Psoas muscle (tissue), 8 donors: ENCODE data around the gene SRGAP3. TPM values are rescaled to one million over a fixed set of nuclear protein-coding genes. Genes with fewer than 3 reads are reported as not detected.

Source experiments
- ATAC-seq, 4 donors: fragments of 200-7000 bp; cut with Tn5 transposase; one replicate each; pipeline ENCODE4 v1.9.1; 2020; ENCODE audit warnings: moderate library complexity in 3 of 4, mild to moderate bottlenecking in 2 of 4
- DNase-seq, 2 donors: peaks; one replicate each; pipeline ENCODE4 v3.0.0-alpha.2; 2020
- H3K27ac ChIP-seq: fragments of 200-600 bp; one replicate; pipeline ENCODE4 v1.8.0; 2022
- H3K27me3 ChIP-seq, 3 donors: fragments of 200-600 bp in 1 of 3; one replicate each; pipeline versions ENCODE4 v1.6.1 to v1.8.0; 2013 to 2022; ENCODE audit warnings: low read length in 2 of 3, mild to moderate bottlenecking in 2 of 3, moderate library complexity in 1 of 3; ENCODE audit not compliant: insufficient read depth in 3 of 3
- H3K36me3 ChIP-seq, 2 donors: fragments of 200-600 bp in 1 of 2; one replicate each; pipeline versions ENCODE4 v1.6.1 to v1.8.0; 2013 to 2022; ENCODE audit warnings: low read depth in 1 of 2, mild to moderate bottlenecking in 1 of 2, moderate library complexity in 1 of 2; ENCODE audit not compliant: insufficient read depth in 1 of 2
- H3K4me1 ChIP-seq: fragments of 200-600 bp; one replicate; pipeline ENCODE4 v1.8.0; 2022
- H3K4me3 ChIP-seq: fragments of 200-600 bp; one replicate; pipeline ENCODE4 v1.8.0; 2022; ENCODE audit warnings: mild to moderate bottlenecking
- H3K9me3 ChIP-seq: fragments of 200-600 bp; one replicate; pipeline ENCODE4 v1.8.0; 2022
- CTCF ChIP-seq: fragments of 200-600 bp; IDR thresholded peaks from one replicate; pipeline ENCODE4 v1.8.0; 2022; ENCODE audit warnings: antibody characterized with exemption
- WGBS, 3 donors: extraction: QIAGEN DNeasy Blood & Tissue Kit; methylation state at CpG; one replicate each; pipeline versions ENCODE4 v1.1.6 to v1.1.7; 2013; 5-methylcytosine and 5-hydroxymethylcytosine counted together
- intact Hi-C, 2 donors: fragments of 100-400 bp; cut with DNase I; formaldehyde crosslinking; loops; one replicate each; pipeline versions ENCODE4 v1.11.0 to v1.14.2; 2022
- polyA plus RNA-seq, 3 donors: library from polyadenylated mRNA; stranded (reverse); fragments of 200-250 nt; gene quantifications; one replicate each; pipeline ENCODE4 v1.2.3, GENCODE V29; 2013
- total RNA-seq, 4 donors: library from RNA; stranded (reverse); fragmentation: NEBNext Ultra II Directional in 2 of 4; extraction: Animal tissue kit (Norgen Biotek cat#: 25700) in 2 of 4; gene quantifications; one replicate each; pipeline versions ENCODE4 v1.2.1 to v1.2.4, GENCODE V29; 2021 to 2023
- donor health status: healthy with polysubstance abuse.
- donor health status: DM: no; HTN: no; CAD: no; lungs with moderate emphysema.
- donor health status: Bipolar disorder and iron deficiency.
- donor health status: healthy.
- donor health status: DM: yes; HTN: yes; CAD: no.
- donor health status: DM: no; HTN: no; CAD: no.
- donor health status: DM: no; HTN: no; CAD: no.
- donor health status: DM: yes; HTN: yes; CAD: no.

SRGAP3 gene
- total and polyA plus RNA-seq, 7 donors: 0.77 to 7.6 (median 1.9) TPM

DNA sequence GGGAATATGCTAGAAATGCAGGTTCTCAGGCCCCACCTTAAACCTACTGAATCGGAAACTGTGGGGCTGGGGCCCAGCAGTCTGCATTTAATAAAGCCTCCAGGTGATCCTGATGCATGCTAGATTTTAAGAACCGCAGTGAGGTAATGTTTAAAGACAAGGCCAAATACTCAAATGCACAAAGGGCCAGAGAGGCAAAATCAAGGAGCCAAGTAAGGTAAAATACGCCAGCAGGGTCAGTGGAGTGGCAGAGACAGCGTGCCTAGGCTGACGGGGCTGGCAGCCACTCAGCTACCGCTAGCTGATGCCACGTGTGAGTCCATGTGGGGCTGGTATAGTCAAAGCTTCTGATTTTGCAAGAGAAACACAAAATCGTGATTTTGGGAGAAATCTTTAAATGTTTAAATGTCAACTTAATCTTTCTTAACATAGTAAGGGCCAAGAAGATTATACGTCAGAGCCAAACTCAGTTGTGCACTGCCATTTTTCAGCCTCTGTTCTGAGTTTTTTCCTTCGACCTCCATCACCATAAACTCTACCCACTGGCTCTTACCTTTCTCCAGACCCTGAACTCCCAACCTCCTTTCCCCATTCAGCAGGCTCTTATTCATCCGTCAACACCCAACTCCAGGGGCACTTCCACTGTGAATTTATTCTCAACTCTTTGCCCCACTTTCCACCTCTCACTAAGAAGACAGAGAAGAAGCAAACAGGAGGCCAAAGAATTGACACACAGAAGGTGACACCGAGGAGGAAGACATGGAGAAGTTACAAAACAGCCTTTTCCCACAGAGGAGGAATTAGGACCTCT, 149.5 kb downstream of the SRGAP3 start:
- no peak for TF ChIP-seq CTCF
- intact Hi-C loops: no loop called here
- DNase-seq (no peak), ATAC-seq (no peak)
- H3K36me3 ChIP-seq: peaks cover 0 to 11% of the 10 kb centered on the region in 2 donors
- WGBS, 3 donors: 90 to 96% (median 94%) methylated on average over 12 of the region's 12 CpGs
- no peaks in the 10 kb centered on the region for H3K9me3 ChIP-seq
- H3K4me1 ChIP-seq: no peaks in the 10 kb centered on the region
- no peak overlapping the region for H3K27ac ChIP-seq
- no peak overlapping the region for H3K4me3 ChIP-seq
- no peaks in the 10 kb centered on the region for H3K27me3 ChIP-seq

GRCh38 chr3:9098716-9099675, 150.4 kb downstream of the SRGAP3 start:
- H3K27me3 ChIP-seq: no peaks in the 10 kb centered on the region
- no peak overlapping the region for H3K4me3 ChIP-seq
- peaks cover 0 to 4% of the 10 kb centered on the region in 2 donors for H3K36me3 ChIP-seq
- intact Hi-C loops: no loop called here
- WGBS, 3 donors: 68 to 71% (median 69%) methylated on average over 17 of the region's 17 CpGs
- H3K4me1 ChIP-seq: no peaks in the 10 kb centered on the region
- ATAC-seq (no peak), DNase-seq (no peak)
- no peaks in the 10 kb centered on the region for H3K9me3 ChIP-seq
- TF ChIP-seq CTCF: no peak
- H3K27ac ChIP-seq: no peak overlapping the region

DNA sequence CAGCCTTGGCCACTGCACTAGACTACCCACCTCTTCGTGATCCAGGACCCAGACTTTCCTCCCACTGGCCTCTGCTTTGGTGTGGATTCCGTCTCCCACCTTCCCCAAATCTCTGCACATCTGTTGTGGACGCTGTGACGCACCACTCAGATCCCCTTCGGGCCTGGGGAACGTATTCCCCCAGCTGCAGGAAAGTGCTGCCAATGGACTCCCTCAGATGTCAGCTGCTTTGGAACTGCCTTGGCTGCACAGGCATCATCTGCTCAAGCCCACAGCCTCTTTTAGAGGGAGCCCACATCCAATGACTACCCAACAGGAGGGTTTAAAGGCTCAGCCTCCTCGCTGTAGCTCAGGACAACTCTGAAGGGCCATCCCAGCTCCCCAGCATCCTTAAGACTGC, 152.0 kb downstream of the SRGAP3 start:
- DNase-seq: no peak

More for the DNA sequence above, 152.0 kb downstream of the SRGAP3 start:
- Histone ChIP-seq H3K36me3 (no peaks in the 10 kb centered on the region), H3K9me3 (no peaks in the 10 kb centered on the region), H3K4me3 (no peak overlapping the region), H3K27me3 (no peaks in the 10 kb centered on the region), H3K27ac (no peak overlapping the region), H3K4me1 (no peaks in the 10 kb centered on the region)
- WGBS, 3 donors: 64 to 78% (median 67%) methylated on average over 7 of the region's 7 CpGs
- no peak for TF ChIP-seq CTCF
- ATAC-seq: no peak
- intact Hi-C loops: no loop called here
